Measurements from ENCODE around the gene UBAC2.

DNA sequence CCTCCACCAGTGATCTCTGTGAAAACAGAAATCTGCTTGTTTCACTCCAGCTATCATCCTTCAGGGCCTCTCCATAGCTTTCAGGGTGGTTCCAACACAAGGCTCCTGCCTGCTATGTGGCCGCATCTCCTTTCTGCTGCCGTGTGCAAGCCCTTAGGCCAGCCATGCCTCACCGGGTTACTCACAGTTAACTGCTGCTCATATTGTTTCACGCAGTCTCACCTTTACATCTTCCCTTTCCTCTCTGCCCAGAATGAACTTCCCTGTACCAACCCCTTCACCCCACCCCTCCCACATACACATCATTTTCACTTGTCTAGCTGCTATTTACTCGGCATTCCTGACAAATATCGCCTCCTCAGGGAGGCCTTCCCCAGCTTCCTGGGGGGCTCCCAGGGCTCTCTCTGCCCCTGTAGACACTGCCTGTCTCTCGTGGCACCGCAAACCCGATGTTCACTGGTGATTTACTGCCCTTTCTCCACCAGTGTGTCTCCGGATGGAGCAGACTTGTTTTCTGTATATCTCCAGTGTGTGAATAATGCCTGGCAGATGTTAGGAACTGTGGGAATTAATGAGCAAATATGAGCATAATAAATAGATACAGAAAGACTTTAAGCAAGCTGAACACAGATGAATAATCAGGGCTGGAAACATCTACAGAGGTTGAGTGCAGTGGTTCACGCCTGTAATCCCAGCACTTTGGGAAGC lies 145.8 kb downstream of the UBAC2 start:
- no peak for TF ChIP-seq EZH2 (IDR thresholded peaks at IDR 0.05; ENCODE audit: low read depth)
- TF ChIP-seq, protein P1, sequence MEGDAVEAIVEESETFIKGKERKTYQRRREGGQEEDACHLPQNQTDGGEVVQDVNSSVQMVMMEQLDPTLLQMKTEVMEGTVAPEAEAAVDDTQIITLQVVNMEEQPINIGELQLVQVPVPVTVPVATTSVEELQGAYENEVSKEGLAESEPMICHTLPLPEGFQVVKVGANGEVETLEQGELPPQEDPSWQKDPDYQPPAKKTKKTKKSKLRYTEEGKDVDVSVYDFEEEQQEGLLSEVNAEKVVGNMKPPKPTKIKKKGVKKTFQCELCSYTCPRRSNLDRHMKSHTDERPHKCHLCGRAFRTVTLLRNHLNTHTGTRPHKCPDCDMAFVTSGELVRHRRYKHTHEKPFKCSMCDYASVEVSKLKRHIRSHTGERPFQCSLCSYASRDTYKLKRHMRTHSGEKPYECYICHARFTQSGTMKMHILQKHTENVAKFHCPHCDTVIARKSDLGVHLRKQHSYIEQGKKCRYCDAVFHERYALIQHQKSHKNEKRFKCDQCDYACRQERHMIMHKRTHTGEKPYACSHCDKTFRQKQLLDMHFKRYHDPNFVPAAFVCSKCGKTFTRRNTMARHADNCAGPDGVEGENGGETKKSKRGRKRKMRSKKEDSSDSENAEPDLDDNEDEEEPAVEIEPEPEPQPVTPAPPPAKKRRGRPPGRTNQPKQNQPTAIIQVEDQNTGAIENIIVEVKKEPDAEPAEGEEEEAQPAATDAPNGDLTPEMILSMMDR (conservative IDR thresholded peaks at IDR 0.05): no peak

Data from PC-9 (cell line).